ENCODE results near the gene CD79B.

DNA sequence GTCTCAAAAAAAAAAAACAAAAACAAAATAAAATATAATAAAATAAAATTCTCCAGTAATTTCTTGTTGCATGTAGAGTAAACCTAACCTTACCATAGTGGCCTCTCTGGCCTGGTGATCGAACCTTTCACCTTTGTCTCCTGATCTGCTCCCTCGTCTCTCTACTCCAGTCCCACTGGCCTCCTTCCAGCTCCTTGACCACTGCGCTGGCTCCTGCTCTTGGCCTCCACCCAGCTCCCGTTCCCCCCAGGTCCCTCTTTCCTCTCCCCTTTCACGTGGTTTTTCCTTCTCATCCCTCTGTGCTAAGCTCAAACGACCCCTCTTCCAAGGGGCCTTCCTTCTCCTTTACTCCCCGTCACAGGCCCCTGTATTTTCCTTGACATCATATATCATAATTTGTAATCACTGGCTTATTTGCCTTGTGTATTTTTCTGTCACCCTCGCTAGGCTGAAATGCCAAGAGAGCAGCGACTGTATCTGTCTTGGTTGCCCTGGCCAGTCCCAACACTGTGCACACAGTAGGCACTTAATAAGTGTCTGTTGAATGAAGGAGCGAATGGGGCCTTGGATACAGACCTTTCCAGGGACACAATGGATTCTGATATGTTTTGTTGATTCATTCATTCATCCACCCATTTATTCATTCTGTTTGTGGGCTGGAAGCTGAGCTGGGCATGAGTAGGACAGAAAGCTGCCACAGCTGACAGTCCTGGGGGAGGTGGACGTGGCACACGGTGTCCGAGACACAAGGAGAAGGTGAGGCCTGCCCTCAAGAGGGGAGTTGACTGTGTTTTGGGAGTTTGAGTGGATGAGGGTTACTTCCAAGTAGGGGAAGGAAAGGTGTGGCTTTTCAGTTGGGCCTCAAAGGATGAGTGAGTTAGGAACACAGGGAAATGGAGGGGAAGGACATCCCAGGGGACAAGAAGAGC, 46.4 kb upstream of the CD79B start:
- TF ChIP-seq, protein P1, sequence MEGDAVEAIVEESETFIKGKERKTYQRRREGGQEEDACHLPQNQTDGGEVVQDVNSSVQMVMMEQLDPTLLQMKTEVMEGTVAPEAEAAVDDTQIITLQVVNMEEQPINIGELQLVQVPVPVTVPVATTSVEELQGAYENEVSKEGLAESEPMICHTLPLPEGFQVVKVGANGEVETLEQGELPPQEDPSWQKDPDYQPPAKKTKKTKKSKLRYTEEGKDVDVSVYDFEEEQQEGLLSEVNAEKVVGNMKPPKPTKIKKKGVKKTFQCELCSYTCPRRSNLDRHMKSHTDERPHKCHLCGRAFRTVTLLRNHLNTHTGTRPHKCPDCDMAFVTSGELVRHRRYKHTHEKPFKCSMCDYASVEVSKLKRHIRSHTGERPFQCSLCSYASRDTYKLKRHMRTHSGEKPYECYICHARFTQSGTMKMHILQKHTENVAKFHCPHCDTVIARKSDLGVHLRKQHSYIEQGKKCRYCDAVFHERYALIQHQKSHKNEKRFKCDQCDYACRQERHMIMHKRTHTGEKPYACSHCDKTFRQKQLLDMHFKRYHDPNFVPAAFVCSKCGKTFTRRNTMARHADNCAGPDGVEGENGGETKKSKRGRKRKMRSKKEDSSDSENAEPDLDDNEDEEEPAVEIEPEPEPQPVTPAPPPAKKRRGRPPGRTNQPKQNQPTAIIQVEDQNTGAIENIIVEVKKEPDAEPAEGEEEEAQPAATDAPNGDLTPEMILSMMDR (IDR thresholded peaks at IDR 0.05): no peak
- TF ChIP-seq POLR2A (IDR thresholded peaks at IDR 0.05): no peak
